NCI-H146 treated with DMSO at 0.1 percent for 48 hours (cell line): ENCODE results near the gene SMAD2.
"Not testable (repeated sequence)": the region's sequence is repeated elsewhere in the genome, so short reads cannot be mapped to it uniquely, and the experiment has no call there.

Experiments used
- DNase-seq: peaks from one replicate; lab custom pipeline; 2025; ENCODE audit not compliant: unreplicated experiment; lab: John Stamatoyannopoulos, UW

The SMAD2 gene

DNA sequence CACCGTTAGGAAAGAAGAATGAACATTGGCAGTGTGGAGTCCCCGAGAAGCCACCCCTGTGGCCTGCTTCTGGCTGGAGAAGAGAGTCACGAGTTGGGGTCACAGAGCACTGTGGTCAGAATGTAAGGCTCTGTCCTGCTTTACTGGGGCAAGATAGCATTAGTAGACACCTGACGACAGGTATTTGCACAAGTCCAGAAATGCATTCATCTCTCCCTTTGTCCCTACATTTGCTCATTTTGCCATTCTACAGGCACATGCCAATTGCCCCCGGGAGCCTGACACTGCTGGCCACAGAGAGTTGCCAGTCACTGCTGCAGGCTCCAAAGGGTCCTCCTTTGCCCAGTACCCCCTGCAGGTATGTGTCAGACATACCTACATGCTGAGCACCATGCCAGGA, 133.3 kb downstream of the SMAD2 start:
- DNase-seq = no peak

DNA sequence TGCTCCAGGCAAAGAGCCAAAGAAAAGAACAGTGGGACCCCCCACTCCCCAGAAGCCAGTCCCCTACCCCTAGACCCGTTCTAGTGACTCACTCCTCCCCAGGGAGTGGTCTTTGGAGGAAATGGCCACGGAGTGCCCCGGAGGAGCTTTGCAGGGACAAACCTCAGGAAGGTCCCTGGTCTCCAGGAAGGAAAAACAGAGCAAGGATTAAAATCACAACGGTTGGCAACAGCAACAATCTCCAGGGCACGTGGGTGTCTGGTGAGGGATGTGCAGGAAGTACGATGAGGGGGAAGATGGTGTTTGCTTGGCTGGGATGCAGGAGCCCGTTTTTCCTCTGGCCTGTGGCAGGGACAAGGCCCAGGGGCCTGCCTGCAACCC, 135.0 kb downstream of the SMAD2 start:
- DNase-seq = no peak

DNA sequence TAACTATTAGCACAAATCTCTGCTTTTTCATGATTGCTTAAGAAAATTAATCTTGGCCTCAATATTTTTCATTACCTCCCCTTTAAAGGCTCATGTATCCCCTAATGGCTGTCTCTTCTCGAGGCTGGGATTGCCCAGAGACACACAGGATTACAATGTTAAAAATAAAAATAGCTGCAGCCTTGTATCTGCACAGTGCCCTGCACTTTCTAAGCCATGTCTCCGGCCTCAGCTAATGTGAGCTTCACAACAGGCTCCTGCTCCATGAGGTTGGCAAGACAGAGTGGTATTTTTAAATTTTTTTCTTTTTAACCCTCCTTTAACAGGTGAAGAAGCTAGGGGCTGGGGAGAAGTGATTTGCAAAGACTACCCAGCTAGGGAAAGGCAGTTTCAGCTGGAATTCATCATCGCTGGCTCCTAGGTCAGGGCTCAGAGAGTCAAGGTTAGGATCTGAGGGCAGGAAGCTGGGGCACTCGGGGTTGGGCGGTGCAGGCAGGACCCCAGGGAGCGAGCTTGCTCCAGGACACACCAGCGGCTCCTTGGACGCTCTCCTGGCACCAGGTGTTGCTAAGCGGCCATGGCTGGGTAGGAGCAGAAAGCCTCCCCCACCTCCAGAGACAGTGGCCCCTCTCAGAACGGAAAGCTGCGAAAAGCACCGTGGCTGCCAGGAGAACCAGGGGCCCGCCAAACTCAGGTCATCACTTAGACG, 135.6 kb downstream of the SMAD2 start:
- DNase-seq = no peak

DNA sequence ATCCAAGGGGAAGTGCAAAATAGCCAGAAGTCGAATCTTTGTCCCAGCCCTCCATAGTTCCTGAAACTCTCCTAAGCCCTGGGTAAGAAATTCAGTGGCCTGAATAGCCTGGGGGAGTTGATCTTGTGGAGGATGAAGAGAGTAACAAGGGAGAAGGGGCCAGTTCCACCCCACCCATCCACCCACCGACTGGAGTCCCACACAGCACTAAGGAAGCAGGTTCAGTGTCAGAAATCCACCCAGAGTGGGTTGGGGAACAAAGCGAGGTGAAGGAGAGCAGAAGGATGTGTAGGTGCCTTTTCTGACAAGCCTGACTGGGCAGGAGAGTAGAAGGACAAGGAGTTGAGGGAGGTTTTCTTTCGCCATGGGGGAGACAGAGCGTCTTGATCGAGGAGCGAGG, 136.8 kb downstream of the SMAD2 start:
- no peak for DNase-seq

DNA sequence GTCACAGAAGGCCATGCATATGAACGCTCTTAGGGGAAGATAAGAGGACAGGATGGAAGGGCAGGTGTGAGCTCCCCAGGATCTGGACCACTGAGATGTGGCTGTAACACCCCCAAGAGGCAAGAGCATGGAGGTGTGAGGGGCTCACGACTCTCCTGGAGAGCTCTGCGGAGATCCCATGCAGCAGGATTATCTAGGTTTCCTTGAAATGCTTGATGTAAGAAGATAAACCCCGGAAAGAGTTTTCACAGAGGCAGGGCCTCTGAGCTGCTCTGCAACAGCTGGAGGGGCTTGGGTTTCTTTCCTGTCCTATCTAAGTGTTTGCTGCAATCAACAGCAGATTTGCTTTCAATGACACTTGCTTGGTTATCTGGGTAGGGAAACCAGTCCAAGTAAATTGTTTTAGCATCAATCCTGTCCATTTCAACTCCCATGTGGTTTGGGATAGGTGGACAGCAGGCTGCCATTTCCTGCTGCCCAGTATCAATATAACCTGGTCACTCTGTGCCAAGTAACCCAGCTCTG, 138.9 kb downstream of the SMAD2 start:
- DNase-seq = no peak

DNA sequence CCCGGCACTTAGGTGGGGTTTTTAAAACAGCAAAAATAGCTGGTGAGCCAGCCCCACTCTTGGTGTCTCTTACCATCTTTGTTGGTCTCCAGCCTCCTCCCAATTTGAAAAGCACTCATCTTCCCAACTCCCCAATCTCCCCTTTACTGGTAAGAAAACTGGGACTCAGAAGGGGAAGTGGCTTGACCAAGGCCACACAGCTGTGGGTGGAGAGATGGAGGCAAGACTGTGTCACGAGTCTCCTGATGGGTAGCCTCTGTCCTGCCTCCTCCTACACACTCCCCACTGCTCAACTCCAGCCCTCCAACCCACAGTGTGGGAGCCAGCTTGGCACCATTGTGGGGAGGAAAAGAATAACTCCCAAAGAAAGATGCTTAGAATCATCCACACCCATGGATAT, 140.4 kb downstream of the SMAD2 start:
- DNase-seq = no peak

DNA sequence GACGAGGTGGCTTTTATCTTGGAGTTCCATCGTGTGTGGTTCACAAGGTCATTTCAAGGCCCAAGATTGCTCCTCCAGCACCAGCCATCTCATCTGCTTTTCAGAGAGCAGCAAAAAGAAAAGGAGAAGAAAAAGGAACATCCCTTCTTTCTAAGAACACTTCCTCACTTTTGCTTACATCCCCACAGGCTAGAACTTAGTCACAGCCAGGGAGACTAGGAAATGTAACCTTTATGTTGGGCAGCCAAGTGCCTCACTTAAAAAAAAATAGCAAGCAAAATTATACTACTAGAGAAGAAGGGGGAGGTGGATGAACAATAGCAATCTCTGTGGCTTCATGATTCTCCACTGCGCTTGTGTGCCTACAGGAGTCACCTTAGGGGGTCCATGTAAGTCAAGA, 141.8 kb downstream of the SMAD2 start:
- no peak for DNase-seq

DNA sequence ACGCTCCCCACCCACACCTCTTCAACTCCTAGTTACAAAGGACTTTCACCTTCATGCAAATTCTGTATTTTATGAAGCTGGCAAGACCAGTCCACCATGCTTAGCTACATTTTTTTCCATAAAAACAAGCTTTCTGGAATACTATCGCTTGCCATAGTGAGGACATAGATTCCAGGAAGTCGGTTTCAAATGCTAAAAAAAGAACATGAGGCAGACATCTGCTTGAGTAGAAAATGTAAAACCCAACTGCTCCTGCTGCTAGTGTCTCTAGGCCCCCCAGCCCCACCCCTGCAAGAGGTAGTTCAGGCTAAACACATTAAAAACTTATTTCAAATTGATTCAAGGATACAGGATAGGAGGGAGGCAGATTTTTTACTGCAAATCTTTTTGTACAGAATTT, 148.9 kb downstream of the SMAD2 start:
- DNase-seq = no peak

DNA sequence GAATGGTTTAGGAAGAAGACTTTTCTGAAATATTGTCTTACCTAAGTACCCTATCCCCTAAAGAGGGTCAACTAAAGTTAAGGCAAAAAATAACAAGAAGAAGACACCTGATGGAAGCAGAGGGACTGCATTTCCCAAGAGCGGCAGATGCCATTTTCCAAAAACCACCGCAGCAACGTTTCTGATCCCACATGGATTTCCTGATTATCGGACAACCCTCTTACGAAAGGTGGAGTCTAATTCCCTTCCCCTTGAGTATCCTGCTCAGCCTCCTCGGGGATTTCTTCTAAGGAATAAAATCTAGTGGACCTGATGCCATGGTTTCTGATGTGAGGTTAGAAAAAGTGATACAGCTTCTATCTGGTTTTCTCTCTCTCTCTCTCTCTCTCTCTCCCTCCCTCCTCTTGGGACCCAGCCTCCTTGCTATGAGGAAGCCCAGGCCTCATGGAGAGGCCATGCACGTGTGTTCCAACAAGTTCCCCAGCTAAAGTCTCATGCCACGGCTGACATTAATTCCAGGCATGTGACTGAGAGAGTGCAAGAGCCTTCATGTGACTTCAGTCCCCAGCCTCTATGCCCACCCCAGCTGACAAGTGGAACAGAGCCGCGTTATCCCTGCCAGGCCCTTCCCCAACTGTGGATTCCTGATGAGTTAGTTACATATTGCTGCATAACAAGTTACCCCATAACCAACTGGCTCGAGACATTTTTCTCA, 150.3 kb downstream of the SMAD2 start:
- no peak for DNase-seq

DNA sequence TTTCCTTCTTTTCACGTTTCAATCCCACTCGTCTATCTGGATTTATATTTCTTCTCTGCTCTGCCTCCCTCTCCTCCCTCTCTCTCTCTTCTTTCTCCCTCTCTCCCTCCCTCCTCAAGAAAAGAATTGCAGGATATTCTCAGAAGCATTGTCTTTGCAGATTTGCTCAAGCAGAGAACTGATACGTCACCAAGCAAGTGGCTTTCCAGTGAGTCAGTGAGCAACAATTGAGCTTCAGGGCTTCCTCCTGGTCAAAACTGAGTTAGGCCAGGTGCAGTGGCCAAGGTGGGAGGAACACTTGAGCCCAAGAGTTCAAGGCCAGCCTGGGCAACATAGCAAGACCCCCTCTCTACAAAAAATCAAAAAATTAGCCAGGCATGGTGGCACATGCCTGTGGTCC, 151.1 kb downstream of the SMAD2 start:
- DNase-seq = no peak

DNA sequence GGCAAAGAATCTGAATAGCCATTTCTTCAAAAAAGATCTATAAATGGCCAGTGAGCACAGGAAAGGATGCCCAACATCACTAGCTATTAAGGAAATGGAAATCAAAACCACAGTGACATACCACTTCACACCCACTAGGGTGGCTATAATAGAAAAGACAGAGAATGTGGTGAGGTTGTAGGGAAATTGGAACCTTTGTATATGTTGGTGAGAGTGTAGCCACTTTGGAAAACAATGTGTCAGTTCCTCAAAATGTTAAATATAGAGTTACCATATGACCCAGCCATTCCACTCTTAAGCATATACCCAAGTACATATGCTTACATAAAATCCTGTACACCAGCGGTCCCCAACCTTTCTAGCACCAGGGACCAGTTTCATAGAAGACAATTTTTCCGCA, 152.8 kb downstream of the SMAD2 start:
- no peak for DNase-seq

DNA sequence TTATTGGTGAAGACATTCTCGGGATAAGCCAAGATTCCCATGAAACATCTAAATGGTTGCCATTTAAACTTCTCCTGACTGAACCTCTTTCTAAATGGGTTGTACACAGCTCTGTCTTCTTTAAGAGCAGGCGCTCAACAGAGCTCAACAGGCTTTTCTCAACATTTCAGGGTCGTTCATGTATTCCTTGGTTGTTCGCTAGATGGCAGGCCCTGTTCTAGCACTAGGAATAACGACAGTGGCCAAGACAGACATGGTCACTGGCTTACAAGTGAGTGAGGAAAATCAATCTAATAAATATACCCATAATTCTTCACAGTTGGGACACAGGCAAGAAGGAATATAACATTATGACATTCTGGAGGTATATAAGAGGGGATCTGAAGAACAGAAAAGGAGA, 154.5 kb downstream of the SMAD2 start:
- no peak for DNase-seq

DNA sequence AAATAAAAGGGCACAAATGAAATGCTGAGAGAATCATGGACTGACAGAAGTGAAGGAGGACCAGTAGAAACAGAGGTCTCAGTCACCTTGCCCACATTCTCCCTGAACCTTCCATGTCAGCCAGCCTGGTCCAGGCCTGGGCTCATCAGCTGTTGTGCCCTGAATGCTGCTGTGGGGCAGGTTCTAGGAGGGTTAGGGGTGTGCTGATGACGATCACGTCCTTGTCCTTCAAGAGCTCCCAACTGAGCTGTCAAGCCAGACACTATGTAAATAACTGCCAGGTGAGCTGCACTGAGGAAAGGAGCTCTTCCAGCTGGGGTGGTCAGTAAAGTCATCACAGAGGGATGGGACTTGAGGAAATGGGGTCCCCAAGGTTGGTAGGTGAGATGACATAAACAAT, 156.5 kb downstream of the SMAD2 start:
- no peak for DNase-seq

DNA sequence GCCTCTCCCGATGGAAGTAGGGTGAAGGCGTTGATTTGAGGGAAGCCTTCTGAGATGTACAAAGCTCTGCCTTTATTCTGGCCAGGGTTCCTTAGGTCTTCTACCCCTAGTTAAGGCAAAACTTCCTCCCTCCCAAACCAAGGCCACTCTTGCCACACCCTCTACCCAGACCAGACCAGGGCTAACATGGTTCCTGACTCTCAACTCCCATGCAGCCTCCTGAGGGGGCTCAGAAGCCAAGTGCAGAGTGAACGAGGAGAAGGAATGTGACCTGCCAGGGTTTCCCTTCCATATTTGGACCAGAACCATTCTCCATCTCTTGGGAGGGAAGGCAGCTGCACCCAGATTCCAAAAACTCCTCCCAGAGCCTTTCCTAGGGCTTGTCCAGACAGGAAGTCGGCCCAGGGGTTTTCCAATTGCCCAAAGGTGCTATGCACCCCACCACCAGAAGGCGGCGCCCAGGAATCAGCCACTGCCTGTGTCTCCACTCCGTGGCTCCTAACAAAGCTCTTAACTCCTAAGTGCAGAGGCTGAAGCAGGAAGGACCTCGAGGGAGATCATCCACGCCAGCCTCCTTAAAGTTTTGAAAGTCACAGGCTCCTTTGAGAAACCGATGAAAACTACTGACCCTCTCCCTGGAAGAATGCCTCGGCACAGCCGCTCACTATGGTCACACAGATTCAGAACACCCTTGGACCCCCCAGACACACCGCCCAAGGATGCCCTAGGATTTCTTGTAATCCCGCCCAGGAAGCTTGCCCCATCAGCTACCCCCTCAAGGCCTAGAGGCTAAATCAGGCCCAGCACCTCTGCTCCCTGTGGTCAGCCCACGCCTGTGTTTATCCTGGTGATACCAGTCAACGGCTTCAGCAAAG, 157.8 kb downstream of the SMAD2 start:
- peak; percentile 80 for DNase-seq

DNA sequence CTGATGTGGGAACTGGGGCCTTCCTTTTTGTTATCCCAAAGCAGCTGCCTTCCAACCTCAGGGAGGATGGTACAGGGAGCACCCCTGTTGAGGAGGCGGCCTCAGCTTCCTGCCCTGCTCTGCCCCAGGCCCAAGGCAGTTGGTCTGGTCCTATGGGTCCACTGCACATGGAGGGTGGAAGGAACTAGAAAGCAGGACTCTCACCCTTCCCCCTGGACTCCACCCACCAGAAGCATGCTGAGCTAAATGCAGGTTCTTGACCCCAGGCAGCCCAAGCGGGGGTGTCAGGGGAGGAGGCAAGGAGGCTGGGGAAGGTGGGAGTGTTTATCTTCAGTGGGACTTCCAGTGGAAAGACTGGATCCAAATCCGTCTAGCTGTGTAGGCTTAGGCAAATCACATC, 158.5 kb downstream of the SMAD2 start:
- DNase-seq = no peak

DNA sequence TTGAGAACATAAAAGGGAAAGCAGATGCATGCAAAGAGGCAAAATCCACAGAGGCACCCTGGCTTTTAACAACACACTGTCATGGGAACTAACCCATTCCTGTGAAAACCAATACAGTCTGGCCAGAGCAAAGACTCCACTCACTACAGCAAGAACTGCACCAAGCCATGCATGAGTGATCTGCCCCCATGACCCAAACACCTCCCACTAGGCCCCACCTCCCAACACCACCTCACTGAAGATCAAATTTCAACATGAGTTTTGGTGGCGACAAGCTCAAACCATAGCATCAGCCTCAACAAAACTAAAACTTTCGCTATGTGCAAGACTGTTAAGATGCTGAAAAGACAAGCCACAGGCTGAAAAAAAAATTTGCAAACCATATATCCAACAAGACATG, 162.8 kb downstream of the SMAD2 start:
- DNase-seq = no peak

DNA sequence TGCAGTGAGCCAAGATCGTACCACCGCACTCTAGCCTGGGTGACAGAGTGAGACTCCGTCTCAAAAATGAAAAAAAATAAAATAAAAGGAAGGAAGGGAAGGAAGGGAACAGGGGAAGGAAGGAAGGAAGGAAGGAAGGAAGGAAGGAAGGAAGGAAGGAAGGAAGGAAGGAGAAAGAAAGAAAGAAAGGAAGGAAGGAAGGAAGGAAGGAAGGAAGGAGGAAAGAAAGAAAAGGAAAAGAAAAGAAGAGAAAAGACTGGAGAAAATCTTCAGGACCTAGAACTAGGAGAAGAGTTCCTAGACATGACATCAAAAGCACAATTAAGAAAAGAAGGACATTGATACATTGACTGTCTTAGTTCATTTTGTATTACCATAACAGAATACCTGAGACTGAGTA, 163.3 kb downstream of the SMAD2 start:
- DNase-seq = not testable (repeated sequence)
